Measurements from ENCODE around the gene A1BG. TPM values are rescaled to one million over a fixed set of nuclear protein-coding genes. Genes with fewer than 3 reads are reported as not detected.

The A1BG gene
- total RNA-seq, 2 experiments from 2014 or later, result 26.9 to 47.2 TPM

- TF ChIP-seq EZH2phosphoT487 (IDR thresholded peaks at IDR 0.05; ENCODE audit: borderline replicate concordance, low read depth, low read length) (no peak), CTCF (conservative IDR thresholded peaks at IDR 0.05; ENCODE audit: low read length) (no peak)
- Histone ChIP-seq H3K4me1 (ENCODE audit: insufficient read depth, low read length, poor library complexity, severe bottlenecking) (peaks cover 6% of the 10 kb centered on the region), H3K4me2 (ENCODE audit: low read length) (no peak overlapping the region), H3K79me2 (ENCODE audit: insufficient read depth, low read depth, low read length) (0 out of 2 replicates have a peak, but pooled peaks cover 1% of the 10 kb centered on the region), H4K20me1 (ENCODE audit: insufficient read depth, low read length) (peaks cover 3% of the 10 kb centered on the region; the same call in 1 of the 2 replicates), H3K9me3 (ENCODE audit: low read length) (no peaks in the 10 kb centered on the region), H3K4me3 (ENCODE audit: low read depth, low read length, poor library complexity, severe bottlenecking) (no peak overlapping the region), H3K27ac (ENCODE audit: low read depth, low read length, poor library complexity, severe bottlenecking) (no peak overlapping the region), H3K9me2 (ENCODE audit: insufficient read depth, low read length) (no peaks in the 10 kb centered on the region), H3K36me3 (ENCODE audit: insufficient read depth, low read length) (peaks cover 52% of the 10 kb centered on the region), H2AFZ (ENCODE audit: low read length) (no peak overlapping the region)
- intact Hi-C loops (cut with micrococcal nuclease; ENCODE audit: unreplicated experiment), result no loop called here
- BruUV-seq (replicated peaks), result no TSS peak
- CTCF ChIA-PET (ENCODE audit: unreplicated experiment), result no interaction called here
- no peak for DNase-seq (ENCODE audit: low spot score)
- POLR2A ChIA-PET, result no interaction called here
Measured at GRCh38 chr19:58396691-58397532, 43.6 kb upstream of the A1BG start.

- peaks cover 60% of the 10 kb centered on the region for H3K36me3 ChIP-seq (ENCODE audit: insufficient read depth, low read length)
- no peak for DNase-seq (ENCODE audit: low spot score)
- intact Hi-C loops (cut with micrococcal nuclease; ENCODE audit: unreplicated experiment), result no loop called here
- no peak overlapping the region for H2AFZ ChIP-seq (ENCODE audit: low read length)
- no peaks in the 10 kb centered on the region for H3K9me2 ChIP-seq (ENCODE audit: insufficient read depth, low read length)
- TF ChIP-seq EZH2phosphoT487 (IDR thresholded peaks at IDR 0.05; ENCODE audit: borderline replicate concordance, low read depth, low read length), result no peak
- no peak for TF ChIP-seq CTCF (conservative IDR thresholded peaks at IDR 0.05; ENCODE audit: low read length)
- H3K27ac ChIP-seq (ENCODE audit: low read depth, low read length, poor library complexity, severe bottlenecking), result no peak overlapping the region
- peaks cover 9% of the 10 kb centered on the region; the same call in 1 of the 2 replicates for H3K79me2 ChIP-seq (ENCODE audit: insufficient read depth, low read depth, low read length)
- no peak overlapping the region for H3K4me2 ChIP-seq (ENCODE audit: low read length)
- no peaks in the 10 kb centered on the region for H3K9me3 ChIP-seq (ENCODE audit: low read length)
- peaks cover 5% of the 10 kb centered on the region for H3K4me1 ChIP-seq (ENCODE audit: insufficient read depth, low read length, poor library complexity, severe bottlenecking)
- ChIA-PET POLR2A (no interaction called here), CTCF (ENCODE audit: unreplicated experiment) (no interaction called here)
- BruUV-seq (replicated peaks), result no TSS peak
- no peak overlapping the region for H3K4me3 ChIP-seq (ENCODE audit: low read depth, low read length, poor library complexity, severe bottlenecking)
- H4K20me1 ChIP-seq (ENCODE audit: insufficient read depth, low read length), result peaks cover 3% of the 10 kb centered on the region; the same call in 1 of the 2 replicates
Measured at GRCh38 chr19:58395979-58396627, 42.8 kb upstream of the A1BG start.

Measured in OCI-LY7 (cell line).